Caco-2 (cell line): Measurements from ENCODE around the gene GALNT18. TPM values are rescaled to one million over a fixed set of nuclear protein-coding genes. Genes with fewer than 3 reads are reported as not detected.

ENCODE experiments used
- BruUV-seq: library from RNA; stranded (reverse); fragments of 400-500 nt; replicated peaks from 2 replicates; lab custom pipeline; 2021; lab: Mats Ljungman, UMichigan
- CTCF ChIA-PET: fragments of 300-600 bp; sonication (Branson Sonifier 250); formaldehyde crosslinking; loops from one replicate; lab custom pipeline; 2022; ENCODE audit warnings: antibody characterized with exemption; lab: Charles Lee
- POLR2A ChIA-PET: fragments of 300-600 bp; sonication (Branson Sonifier 250); formaldehyde crosslinking; loops from one replicate; lab custom pipeline; 2022; ENCODE audit warnings: antibody characterized with exemption; lab: Charles Lee
- DNase-seq, 2 experiments: peaks; one replicate each; pipeline versions ENCODE4 v3.0.0 to v3.0.0-alpha.2; 2020 to 2022
- H3K27me3 ChIP-seq: replicated peaks from 2 replicates; pipeline ENCODE4 v1.6.0; 2011; ENCODE audit warnings: low read length; ENCODE audit not compliant: control insufficient read depth, insufficient read depth
- H3K36me3 ChIP-seq: 2 replicates; pipeline ENCODE4 v1.5.1; 2011; ENCODE audit warnings: low read length; ENCODE audit not compliant: control insufficient read depth, insufficient read depth
- H3K4me1 ChIP-seq: fragments of 250-450 bp; sonication (Bioruptor Pico); 2 replicates; pipeline ENCODE4 v1.5.1; 2020; ENCODE audit warnings: mild to moderate bottlenecking
- H3K4me3 ChIP-seq: 2 replicates; pipeline ENCODE4 v1.5.1; 2011; ENCODE audit warnings: low read depth, mild to moderate bottlenecking, control low read depth, low read length
- H3K9me3 ChIP-seq: fragments of 250-450 bp; sonication (Bioruptor Pico); 2 replicates; pipeline ENCODE4 v1.5.1; 2020; ENCODE audit warnings: mild to moderate bottlenecking, moderate library complexity
- H3K27ac Mint-ChIP-seq: one replicate; pipeline ENCODE4 v1.8.0; 2022; ENCODE audit warnings: mixed read lengths; ENCODE audit not compliant: unreplicated experiment
- H3K27me3 Mint-ChIP-seq: one replicate; pipeline ENCODE4 v1.8.0; 2022; ENCODE audit warnings: mixed read lengths; ENCODE audit not compliant: insufficient read depth, unreplicated experiment
- H3K36me3 Mint-ChIP-seq: one replicate; pipeline ENCODE4 v1.8.0; 2022; ENCODE audit warnings: mild to moderate bottlenecking, mixed read lengths; ENCODE audit not compliant: insufficient read depth, unreplicated experiment
- H3K4me1 Mint-ChIP-seq: one replicate; pipeline ENCODE4 v1.8.0; 2022; ENCODE audit warnings: low read depth, mixed read lengths; ENCODE audit not compliant: unreplicated experiment
- H3K4me3 Mint-ChIP-seq: one replicate; pipeline ENCODE4 v1.8.0; 2022; ENCODE audit warnings: mild to moderate bottlenecking, moderate library complexity, mixed read lengths; ENCODE audit not compliant: unreplicated experiment
- H3K9me3 Mint-ChIP-seq: one replicate; pipeline ENCODE4 v1.8.0; 2022; ENCODE audit warnings: mixed read lengths; ENCODE audit not compliant: unreplicated experiment
- CTCF ChIP-seq, 2 experiments: fragments of 200-600 bp in 1 of 2; IDR thresholded peaks; 1 replicate in 1 of 2; 2 replicates in 1 of 2; pipeline versions ENCODE4 v1.5.1 to v1.8.0; 2011 to 2022; ENCODE audit warnings: antibody characterized with exemption in 1 of 2, control low read depth in 1 of 2, inconsistent platforms in 1 of 2, low read depth in 1 of 2, low read length in 1 of 2, mild to moderate bottlenecking in 1 of 2, moderate library complexity in 1 of 2; ENCODE audit not compliant: insufficient read depth in 1 of 2, severe bottlenecking in 1 of 2, unreplicated experiment in 1 of 2
- intact Hi-C: fragments of 100-400 bp; cut with micrococcal nuclease; formaldehyde crosslinking; loops from one replicate; pipeline ENCODE4 v1.10.0; 2022; ENCODE audit not compliant: unreplicated experiment
- total RNA-seq: library from RNA; stranded (reverse); gene quantifications from 2 replicates; pipeline ENCODE4 v1.2.3, GENCODE V29; 2022

GALNT18 gene
- total RNA-seq, 1 experiment from 2014 or later: 0.43 TPM

- no peaks in the 10 kb centered on the region for H3K36me3 ChIP-seq
- ChIA-PET POLR2A (no interaction called here), CTCF (no interaction called here)
- no peak overlapping the region for H3K4me3 Mint-ChIP-seq
- intact Hi-C loops: no loop called here
- no TSS peak for BruUV-seq
- no peak overlapping the region for H3K27ac Mint-ChIP-seq
- peaks cover 2% of the 10 kb centered on the region for H3K27me3 Mint-ChIP-seq
- DNase-seq: no peak
- no peaks in the 10 kb centered on the region; the same call in 1 of the 2 replicates for H3K9me3 ChIP-seq
- H3K36me3 Mint-ChIP-seq: no peaks in the 10 kb centered on the region
- no peaks in the 10 kb centered on the region for H3K4me1 ChIP-seq
- H3K4me3 ChIP-seq: no peak overlapping the region
- no peaks in the 10 kb centered on the region for H3K4me1 Mint-ChIP-seq
- no peaks in the 10 kb centered on the region for H3K9me3 Mint-ChIP-seq
- H3K27me3 ChIP-seq: no peaks in the 10 kb centered on the region; the same call in 1 of the 2 replicates
- TF ChIP-seq CTCF (IDR thresholded peaks at IDR 0.05; ENCODE audit: insufficient read depth in 1 of 2, low read depth in 1 of 2, low read length in 1 of 2, severe bottlenecking in 1 of 2, unreplicated experiment in 1 of 2): no peak
Observed at GRCh38 chr11:11380340-11380739, 241.5 kb downstream of the GALNT18 start.

GRCh38 chr11:11379661-11380060 is 242.1 kb downstream of the GALNT18 start:
- DNase-seq: no peak
- no peak for TF ChIP-seq CTCF (IDR thresholded peaks at IDR 0.05; ENCODE audit: insufficient read depth in 1 of 2, low read depth in 1 of 2, low read length in 1 of 2, severe bottlenecking in 1 of 2, unreplicated experiment in 1 of 2)
- Mint-ChIP-seq H3K9me3 (no peaks in the 10 kb centered on the region), H3K27ac (no peak overlapping the region), H3K27me3 (peaks cover 2% of the 10 kb centered on the region), H3K4me1 (no peaks in the 10 kb centered on the region), H3K36me3 (no peaks in the 10 kb centered on the region), H3K4me3 (no peak overlapping the region)
- Histone ChIP-seq H3K4me3 (no peak overlapping the region), H3K9me3 (no peaks in the 10 kb centered on the region; the same call in 1 of the 2 replicates), H3K27me3 (no peaks in the 10 kb centered on the region; the same call in 1 of the 2 replicates), H3K36me3 (no peaks in the 10 kb centered on the region), H3K4me1 (no peaks in the 10 kb centered on the region)
- ChIA-PET POLR2A (no interaction called here), CTCF (no interaction called here)
- no TSS peak for BruUV-seq
- intact Hi-C loops: no loop called here

- Histone ChIP-seq H3K27me3 (no peaks in the 10 kb centered on the region; the same call in 1 of the 2 replicates), H3K36me3 (no peaks in the 10 kb centered on the region), H3K4me1 (no peaks in the 10 kb centered on the region), H3K4me3 (no peak overlapping the region), H3K9me3 (no peaks in the 10 kb centered on the region)
- ChIA-PET POLR2A (no interaction called here), CTCF (no interaction called here)
- H3K27me3 Mint-ChIP-seq: no peaks in the 10 kb centered on the region
- no peaks in the 10 kb centered on the region for H3K9me3 Mint-ChIP-seq
- intact Hi-C loops: no loop called here
- no peak overlapping the region for H3K27ac Mint-ChIP-seq
- no peak overlapping the region for H3K4me3 Mint-ChIP-seq
- TF ChIP-seq CTCF (IDR thresholded peaks at IDR 0.05; ENCODE audit: insufficient read depth in 1 of 2, low read depth in 1 of 2, low read length in 1 of 2, severe bottlenecking in 1 of 2, unreplicated experiment in 1 of 2): no peak
- DNase-seq: no peak
- no TSS peak for BruUV-seq
- no peaks in the 10 kb centered on the region for H3K36me3 Mint-ChIP-seq
- H3K4me1 Mint-ChIP-seq: no peaks in the 10 kb centered on the region
Observed at GRCh38 chr11:11378184-11378940, 243.4 kb downstream of the GALNT18 start.
